Measurements from ENCODE around the gene AMFR. TPM values are rescaled to one million over a fixed set of nuclear protein-coding genes. Genes with fewer than 3 reads are reported as not detected.

The AMFR gene
- total RNA-seq (ENCODE audit: unreplicated experiment) = 90.7 TPM
- long read RNA-seq, partial matches to known transcripts = 1 of 7 reads
- long read RNA-seq, other reads (novel, unspliced or antisense) = 5 of 7 reads

DNA sequence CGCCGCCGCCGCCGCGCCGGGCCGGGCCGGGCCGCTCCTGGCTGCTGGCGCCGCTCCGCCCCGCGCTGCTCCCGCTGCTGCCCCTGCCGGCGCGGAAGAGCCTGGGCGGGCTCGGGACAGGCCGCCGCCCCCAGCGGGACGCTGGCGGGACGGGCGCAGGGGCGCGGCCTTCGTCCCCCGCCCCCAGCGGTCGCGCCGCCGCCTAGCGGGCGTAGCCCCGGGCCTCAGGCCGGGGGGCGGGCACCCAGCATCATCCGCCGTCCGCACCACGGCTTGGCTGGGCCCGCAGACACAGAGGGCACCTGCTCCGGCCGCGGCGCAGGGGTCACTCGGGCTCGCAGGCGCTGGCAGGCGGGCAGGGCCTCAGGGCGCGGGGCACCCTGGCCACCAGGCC is at the start of gene AMFR:
Gene AMFR, minus strand, starts transcription at position 107 of the 394 bp plus-strand sequence. CDS start 218 bp downstream, outside the sequence.
- DNase-seq (ENCODE audit: low spot score) = peak; percentile 82
- H3K27ac Mint-ChIP-seq (ENCODE audit: unreplicated experiment) = peak within 1 kb of the TSS; percentile 27
- H3K9me3 Mint-ChIP-seq (ENCODE audit: unreplicated experiment) = no peaks in the 10 kb centered on the region
- H3K4me3 Mint-ChIP-seq (ENCODE audit: unreplicated experiment) = peak within 1 kb of the TSS; percentile 99
- TF ChIP-seq, protein P1, sequence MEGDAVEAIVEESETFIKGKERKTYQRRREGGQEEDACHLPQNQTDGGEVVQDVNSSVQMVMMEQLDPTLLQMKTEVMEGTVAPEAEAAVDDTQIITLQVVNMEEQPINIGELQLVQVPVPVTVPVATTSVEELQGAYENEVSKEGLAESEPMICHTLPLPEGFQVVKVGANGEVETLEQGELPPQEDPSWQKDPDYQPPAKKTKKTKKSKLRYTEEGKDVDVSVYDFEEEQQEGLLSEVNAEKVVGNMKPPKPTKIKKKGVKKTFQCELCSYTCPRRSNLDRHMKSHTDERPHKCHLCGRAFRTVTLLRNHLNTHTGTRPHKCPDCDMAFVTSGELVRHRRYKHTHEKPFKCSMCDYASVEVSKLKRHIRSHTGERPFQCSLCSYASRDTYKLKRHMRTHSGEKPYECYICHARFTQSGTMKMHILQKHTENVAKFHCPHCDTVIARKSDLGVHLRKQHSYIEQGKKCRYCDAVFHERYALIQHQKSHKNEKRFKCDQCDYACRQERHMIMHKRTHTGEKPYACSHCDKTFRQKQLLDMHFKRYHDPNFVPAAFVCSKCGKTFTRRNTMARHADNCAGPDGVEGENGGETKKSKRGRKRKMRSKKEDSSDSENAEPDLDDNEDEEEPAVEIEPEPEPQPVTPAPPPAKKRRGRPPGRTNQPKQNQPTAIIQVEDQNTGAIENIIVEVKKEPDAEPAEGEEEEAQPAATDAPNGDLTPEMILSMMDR (IDR thresholded peaks at IDR 0.05; ENCODE audit: unreplicated experiment) = no peak
- peaks cover 20% of the 10 kb centered on the region for H3K4me1 Mint-ChIP-seq (ENCODE audit: unreplicated experiment)
- H3K27me3 Mint-ChIP-seq (ENCODE audit: unreplicated experiment) = no peaks in the 10 kb centered on the region
- peaks cover 3% of the 10 kb centered on the region for H3K36me3 Mint-ChIP-seq (ENCODE audit: low read depth, unreplicated experiment)

GRCh38 chr16:56470666-56471065 is 45.3 kb upstream of the AMFR start:
- H3K36me3 Mint-ChIP-seq (ENCODE audit: low read depth, unreplicated experiment) = peaks cover 36% of the 10 kb centered on the region

GRCh38 chr16:56470232-56470631 is 44.9 kb upstream of the AMFR start:
- H3K4me3 Mint-ChIP-seq (ENCODE audit: unreplicated experiment) = peak overlapping the region; percentile 35
- peaks cover 32% of the 10 kb centered on the region for H3K36me3 Mint-ChIP-seq (ENCODE audit: low read depth, unreplicated experiment)
- H3K27ac Mint-ChIP-seq (ENCODE audit: unreplicated experiment) = no peak overlapping the region
- TF ChIP-seq, protein P1 (IDR thresholded peaks at IDR 0.05; ENCODE audit: unreplicated experiment) = no peak
- H3K9me3 Mint-ChIP-seq (ENCODE audit: unreplicated experiment) = no peaks in the 10 kb centered on the region
- no peak for DNase-seq (ENCODE audit: low spot score)
- H3K4me1 Mint-ChIP-seq (ENCODE audit: unreplicated experiment) = no peaks in the 10 kb centered on the region
- H3K27me3 Mint-ChIP-seq (ENCODE audit: unreplicated experiment) = peaks cover 1% of the 10 kb centered on the region

More at GRCh38 chr16:56470666-56471065, 45.3 kb upstream of the AMFR start:
- TF ChIP-seq, protein P1 (IDR thresholded peaks at IDR 0.05; ENCODE audit: unreplicated experiment) = no peak
- no peaks in the 10 kb centered on the region for H3K4me1 Mint-ChIP-seq (ENCODE audit: unreplicated experiment)
- peaks cover 1% of the 10 kb centered on the region for H3K27me3 Mint-ChIP-seq (ENCODE audit: unreplicated experiment)
- no peak for DNase-seq (ENCODE audit: low spot score)
- no peak overlapping the region for H3K27ac Mint-ChIP-seq (ENCODE audit: unreplicated experiment)
- H3K4me3 Mint-ChIP-seq (ENCODE audit: unreplicated experiment) = peak overlapping the region; percentile 35
- no peaks in the 10 kb centered on the region for H3K9me3 Mint-ChIP-seq (ENCODE audit: unreplicated experiment)

DNA sequence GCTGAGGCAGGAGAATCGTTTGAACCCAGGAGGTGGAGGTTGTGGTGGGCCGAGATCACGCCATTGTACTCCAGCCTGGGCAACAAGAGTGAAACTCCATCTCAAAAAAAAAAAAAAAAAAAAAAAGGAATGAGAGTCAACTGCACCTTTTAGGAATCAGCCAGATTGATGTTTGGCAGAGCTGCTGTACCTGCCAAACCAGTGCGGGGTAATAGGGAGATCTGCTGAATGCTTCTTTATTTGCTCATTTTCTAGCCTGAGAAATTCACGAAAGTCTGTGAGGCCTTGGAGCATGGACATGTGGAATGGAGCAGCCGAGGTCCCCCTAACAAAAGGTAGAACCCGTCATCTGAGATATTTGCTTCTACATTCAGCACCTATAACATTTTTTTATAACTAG is 44.4 kb upstream of the AMFR start:
- H3K4me1 Mint-ChIP-seq (ENCODE audit: unreplicated experiment) = no peaks in the 10 kb centered on the region
- H3K4me3 Mint-ChIP-seq (ENCODE audit: unreplicated experiment) = no peak overlapping the region
- H3K9me3 Mint-ChIP-seq (ENCODE audit: unreplicated experiment) = no peaks in the 10 kb centered on the region
- no peak overlapping the region for H3K27ac Mint-ChIP-seq (ENCODE audit: unreplicated experiment)
- TF ChIP-seq, protein P1 (IDR thresholded peaks at IDR 0.05; ENCODE audit: unreplicated experiment) = no peak
- H3K27me3 Mint-ChIP-seq (ENCODE audit: unreplicated experiment) = peaks cover 1% of the 10 kb centered on the region
- DNase-seq (ENCODE audit: low spot score) = no peak
- H3K36me3 Mint-ChIP-seq (ENCODE audit: low read depth, unreplicated experiment) = peaks cover 30% of the 10 kb centered on the region

DNA sequence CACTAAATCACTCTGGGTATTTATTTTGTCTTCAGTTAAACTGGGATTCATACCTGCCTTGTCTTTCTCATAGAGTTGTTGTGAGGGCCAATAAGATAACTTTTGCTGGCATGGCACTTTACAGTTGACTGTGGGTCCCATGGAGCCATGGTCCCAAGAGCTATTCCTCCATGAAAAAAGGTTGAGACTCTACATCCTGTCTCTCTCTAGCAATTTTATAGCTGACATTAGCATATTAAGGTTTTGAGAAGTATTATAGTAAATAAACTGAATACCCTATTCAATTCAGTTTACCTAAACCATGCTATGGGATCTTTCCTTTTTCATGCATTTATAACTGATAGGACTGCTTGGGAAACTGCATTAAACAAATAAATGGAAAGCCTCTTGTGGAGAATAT is 43.5 kb upstream of the AMFR start:
- TF ChIP-seq, protein P1 (IDR thresholded peaks at IDR 0.05; ENCODE audit: unreplicated experiment) = no peak
- Mint-ChIP-seq H3K9me3 (ENCODE audit: unreplicated experiment) (no peaks in the 10 kb centered on the region), H3K27me3 (ENCODE audit: unreplicated experiment) (peaks cover 1% of the 10 kb centered on the region), H3K27ac (ENCODE audit: unreplicated experiment) (no peak overlapping the region), H3K4me3 (ENCODE audit: unreplicated experiment) (no peak overlapping the region), H3K4me1 (ENCODE audit: unreplicated experiment) (no peaks in the 10 kb centered on the region), H3K36me3 (ENCODE audit: low read depth, unreplicated experiment) (peaks cover 30% of the 10 kb centered on the region)
- no peak for DNase-seq (ENCODE audit: low spot score)

All from endothelial cell (in vitro differentiated cells).